Urinary bladder (tissue), 4 donors: ENCODE data around the gene EXOSC2. TPM values are rescaled to one million over a fixed set of nuclear protein-coding genes. Genes with fewer than 3 reads are reported as not detected.

ENCODE experiments used
- DNase-seq: peaks from one replicate; pipeline ENCODE4 v3.0.0-alpha.2; 2015; ENCODE audit errors: extremely low spot score
- H3K27ac ChIP-seq: one replicate; pipeline ENCODE4 v1.5.1; 2013; ENCODE audit warnings: low read depth, mild to moderate bottlenecking, moderate library complexity
- H3K36me3 ChIP-seq: one replicate; pipeline ENCODE4 v1.6.1; 2013; ENCODE audit warnings: mild to moderate bottlenecking, moderate library complexity; ENCODE audit not compliant: insufficient read depth
- H3K4me1 ChIP-seq: one replicate; pipeline ENCODE4 v1.6.1; 2013; ENCODE audit warnings: mild to moderate bottlenecking, moderate library complexity; ENCODE audit not compliant: insufficient read depth
- H3K4me3 ChIP-seq: one replicate; pipeline ENCODE4 v1.5.1; 2013; ENCODE audit warnings: low read depth, low read length
- WGBS: extraction: QIAGEN DNeasy Blood & Tissue Kit; methylation state at CpG from one replicate; pipeline ENCODE4 v1.1.7; 2013; 5-methylcytosine and 5-hydroxymethylcytosine counted together
- polyA plus RNA-seq: library from polyadenylated mRNA; stranded (reverse); fragments of 200-250 nt; gene quantifications from one replicate; pipeline ENCODE4 v1.2.3, GENCODE V29; 2013
- total RNA-seq: library from RNA; depleted of rRNA; stranded (reverse); fragments of >200 nt; gene quantifications from one replicate; pipeline ENCODE4 v1.2.3, GENCODE V29; 2014
- donor health status: healthy with polysubstance abuse.
- donor health status: healthy.

Gene EXOSC2
- 24.6 TPM for total RNA-seq
- polyA plus RNA-seq: 18.4 TPM

- peak; percentile 96 for DNase-seq
- H3K4me1 ChIP-seq: no peaks in the 10 kb centered on the region
- H3K27ac ChIP-seq: peak within 1 kb of the TSS; percentile 65
- peak within 1 kb of the TSS; percentile 65 for H3K4me3 ChIP-seq
- H3K36me3 ChIP-seq: peaks cover 2% of the 10 kb centered on the region
- WGBS: under 1% methylated on average over 40 of the region's 40 CpGs
Measured at GRCh38 chr9:130693426-130694191, at the start of gene EXOSC2. EXOSC2 (plus strand) TSS chr9:130693780; CDS start chr9:130693792, 12 bp downstream.

- WGBS: 79% methylated on average over 15 of the region's 15 CpGs
- Histone ChIP-seq H3K4me3 (no peak overlapping the region), H3K27ac (no peak overlapping the region), H3K4me1 (no peaks in the 10 kb centered on the region), H3K36me3 (no peaks in the 10 kb centered on the region)
- DNase-seq: no peak
Measured at GRCh38 chr9:130651221-130651620, 42.4 kb upstream of the EXOSC2 start.

GRCh38 chr9:130651752-130652151 is 41.8 kb upstream of the EXOSC2 start:
- H3K4me1 ChIP-seq: no peaks in the 10 kb centered on the region
- DNase-seq: no peak
- H3K4me3 ChIP-seq: no peak overlapping the region
- 94% methylated on average over 18 of the region's 18 CpGs for WGBS
- no peaks in the 10 kb centered on the region for H3K36me3 ChIP-seq
- H3K27ac ChIP-seq: no peak overlapping the region

- Histone ChIP-seq H3K4me1 (no peaks in the 10 kb centered on the region), H3K36me3 (no peaks in the 10 kb centered on the region), H3K4me3 (no peak overlapping the region), H3K27ac (no peak overlapping the region)
- no peak for DNase-seq
- WGBS: 80% methylated on average over 6 of the region's 6 CpGs
Measured at GRCh38 chr9:130654879-130655278, 38.7 kb upstream of the EXOSC2 start.

GRCh38 chr9:130658893-130659698 is 34.5 kb upstream of the EXOSC2 start:
- Histone ChIP-seq H3K4me3 (no peak overlapping the region), H3K27ac (no peak overlapping the region), H3K4me1 (no peaks in the 10 kb centered on the region), H3K36me3 (no peaks in the 10 kb centered on the region)
- 10% methylated on average over 52 of the region's 52 CpGs for WGBS
- DNase-seq: no peak

GRCh38 chr9:130659699-130660248 is 33.8 kb upstream of the EXOSC2 start:
- Histone ChIP-seq H3K27ac (no peak overlapping the region), H3K4me3 (no peak overlapping the region), H3K36me3 (no peaks in the 10 kb centered on the region), H3K4me1 (no peaks in the 10 kb centered on the region)
- DNase-seq: no peak
- WGBS: 2% methylated on average over 58 of the region's 58 CpGs

GRCh38 chr9:130660326-130660682 is 33.3 kb upstream of the EXOSC2 start:
- Histone ChIP-seq H3K4me1 (no peaks in the 10 kb centered on the region), H3K27ac (no peak overlapping the region), H3K36me3 (no peaks in the 10 kb centered on the region), H3K4me3 (peak overlapping the region; percentile 34)
- WGBS: 1% methylated on average over 33 of the region's 33 CpGs
- DNase-seq: no peak

- H3K27ac ChIP-seq: no peak overlapping the region
- H3K4me1 ChIP-seq: no peaks in the 10 kb centered on the region
- peak overlapping the region; percentile 34 for H3K4me3 ChIP-seq
- no peaks in the 10 kb centered on the region for H3K36me3 ChIP-seq
- 1% methylated on average over 82 of the region's 82 CpGs for WGBS
- no peak for DNase-seq
Measured at GRCh38 chr9:130660683-130661450, 32.7 kb upstream of the EXOSC2 start.

GRCh38 chr9:130661451-130662098 is 32.0 kb upstream of the EXOSC2 start:
- DNase-seq: no peak
- H3K27ac ChIP-seq: no peak overlapping the region
- H3K36me3 ChIP-seq: no peaks in the 10 kb centered on the region
- no peaks in the 10 kb centered on the region for H3K4me1 ChIP-seq
- H3K4me3 ChIP-seq: no peak overlapping the region
- WGBS: 3% methylated on average over 47 of the region's 47 CpGs

- Histone ChIP-seq H3K36me3 (no peaks in the 10 kb centered on the region), H3K27ac (no peak overlapping the region), H3K4me3 (no peak overlapping the region), H3K4me1 (no peaks in the 10 kb centered on the region)
- 5% methylated on average over 49 of the region's 49 CpGs for WGBS
- DNase-seq: no peak
Measured at GRCh38 chr9:130662099-130662969, 31.2 kb upstream of the EXOSC2 start.

- Histone ChIP-seq H3K27ac (no peak overlapping the region), H3K4me1 (no peaks in the 10 kb centered on the region), H3K4me3 (no peak overlapping the region), H3K36me3 (no peaks in the 10 kb centered on the region)
- 4% methylated on average over 15 of the region's 15 CpGs for WGBS
- no peak for DNase-seq
Measured at GRCh38 chr9:130662970-130663257, 30.7 kb upstream of the EXOSC2 start.

GRCh38 chr9:130663258-130663976 is 30.2 kb upstream of the EXOSC2 start:
- Histone ChIP-seq H3K27ac (no peak overlapping the region), H3K36me3 (no peaks in the 10 kb centered on the region), H3K4me1 (no peaks in the 10 kb centered on the region), H3K4me3 (peak overlapping the region; percentile 15)
- DNase-seq: no peak
- 2% methylated on average over 65 of the region's 65 CpGs for WGBS
